ENCODE measurements around the gene KRT86.

- no peak for TF ChIP-seq CTCF (IDR thresholded peaks at IDR 0.05)
- no peak for TF ChIP-seq EZH2 (IDR thresholded peaks at IDR 0.05)
- no peak for TF ChIP-seq EZH2phosphoT487 (IDR thresholded peaks at IDR 0.05)
Observed at GRCh38 chr12:52285172-52285745, 10.8 kb downstream of the KRT86 start.
